ENCODE measurements around the gene CHAT. TPM values are rescaled to one million over a fixed set of nuclear protein-coding genes. Genes with fewer than 3 reads are reported as not detected.

Gene CHAT
- total RNA-seq, 1 donor from 2014 or later: not detected

- peaks cover 18% of the 10 kb centered on the region for H3K27me3 ChIP-seq (ENCODE audit: low read depth)
- no peak for TF ChIP-seq CTCF (IDR thresholded peaks at IDR 0.05)
- intact Hi-C loops (cut with DNase I): no loop called here
Measured at GRCh38 chr10:49596836-49597235, 17.0 kb upstream of the CHAT start.

GRCh38 chr10:49597426-49598163 is 16.2 kb upstream of the CHAT start:
- TF ChIP-seq CTCF (IDR thresholded peaks at IDR 0.05): no peak
- Histone ChIP-seq H3K27ac (no peak overlapping the region), H3K27me3 (ENCODE audit: low read depth) (peaks cover 25% of the 10 kb centered on the region), H3K4me3 (no peak overlapping the region), H3K9me3 (no peaks in the 10 kb centered on the region), H3K4me1 (no peaks in the 10 kb centered on the region), H3K36me3 (no peaks in the 10 kb centered on the region)
- DNase-seq: no peak
- intact Hi-C loops (cut with DNase I): no loop called here
- ATAC-seq: no peak

More at GRCh38 chr10:49596836-49597235, 17.0 kb upstream of the CHAT start:
- no peaks in the 10 kb centered on the region for H3K36me3 ChIP-seq
- H3K4me1 ChIP-seq: no peaks in the 10 kb centered on the region
- DNase-seq (no peak), ATAC-seq (no peak)
- no peaks in the 10 kb centered on the region for H3K9me3 ChIP-seq
- H3K4me3 ChIP-seq: no peak overlapping the region
- H3K27ac ChIP-seq: no peak overlapping the region

- no peak for DNase-seq
- peaks cover 25% of the 10 kb centered on the region for H3K27me3 ChIP-seq (ENCODE audit: low read depth)
Measured at GRCh38 chr10:49598164-49598856, 15.5 kb upstream of the CHAT start.

GRCh38 chr10:49598986-49599385 is 14.9 kb upstream of the CHAT start:
- H3K9me3 ChIP-seq: no peaks in the 10 kb centered on the region

More at GRCh38 chr10:49598164-49598856, 15.5 kb upstream of the CHAT start:
- Histone ChIP-seq H3K4me3 (no peak overlapping the region), H3K36me3 (no peaks in the 10 kb centered on the region), H3K9me3 (no peaks in the 10 kb centered on the region), H3K27ac (no peak overlapping the region), H3K4me1 (no peaks in the 10 kb centered on the region)
- no peak for TF ChIP-seq CTCF (IDR thresholded peaks at IDR 0.05)
- intact Hi-C loops (cut with DNase I): no loop called here
- no peak for ATAC-seq

GRCh38 chr10:49599546-49599945 is 14.3 kb upstream of the CHAT start:
- H3K27me3 ChIP-seq (ENCODE audit: low read depth): peaks cover 35% of the 10 kb centered on the region
- H3K4me3 ChIP-seq: no peak overlapping the region
- intact Hi-C loops (cut with DNase I): no loop called here
- no peaks in the 10 kb centered on the region for H3K9me3 ChIP-seq
- H3K27ac ChIP-seq: no peak overlapping the region
- TF ChIP-seq CTCF (IDR thresholded peaks at IDR 0.05): no peak
- no peaks in the 10 kb centered on the region for H3K4me1 ChIP-seq
- ATAC-seq (no peak), DNase-seq (no peak)
- no peaks in the 10 kb centered on the region for H3K36me3 ChIP-seq

More at GRCh38 chr10:49598986-49599385, 14.9 kb upstream of the CHAT start:
- Histone ChIP-seq H3K27me3 (ENCODE audit: low read depth) (peaks cover 29% of the 10 kb centered on the region), H3K4me3 (no peak overlapping the region), H3K27ac (no peak overlapping the region), H3K36me3 (no peaks in the 10 kb centered on the region), H3K4me1 (no peaks in the 10 kb centered on the region)
- TF ChIP-seq CTCF (IDR thresholded peaks at IDR 0.05): no peak
- ATAC-seq: no peak
- intact Hi-C loops (cut with DNase I): no loop called here
- no peak for DNase-seq
